ENCODE results near the gene CDYL2.

Gene CDYL2

DNA sequence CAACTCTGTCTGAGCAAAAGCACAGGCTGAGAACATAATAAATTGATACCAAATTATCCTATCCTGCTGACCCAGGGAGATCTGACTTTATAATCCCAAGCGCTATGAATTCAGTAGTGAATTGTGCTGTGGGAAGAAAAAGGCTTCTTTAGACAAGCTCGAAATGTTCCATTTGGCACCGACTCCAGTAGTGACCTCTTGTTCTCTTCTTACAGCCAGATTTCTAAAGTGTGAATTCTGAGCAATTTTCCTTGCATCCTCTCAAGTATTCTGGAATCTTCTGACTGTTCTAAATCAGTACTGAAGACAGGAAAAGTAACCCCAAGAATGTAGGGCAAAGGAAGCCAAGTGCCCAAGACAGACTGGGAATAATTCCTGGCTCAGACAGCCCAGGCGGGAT lies 58.2 kb downstream of the CDYL2 start:
- no peak for TF ChIP-seq ZFX (IDR thresholded peaks at IDR 0.05; ENCODE audit: borderline replicate concordance)
- TF ChIP-seq, protein P1, sequence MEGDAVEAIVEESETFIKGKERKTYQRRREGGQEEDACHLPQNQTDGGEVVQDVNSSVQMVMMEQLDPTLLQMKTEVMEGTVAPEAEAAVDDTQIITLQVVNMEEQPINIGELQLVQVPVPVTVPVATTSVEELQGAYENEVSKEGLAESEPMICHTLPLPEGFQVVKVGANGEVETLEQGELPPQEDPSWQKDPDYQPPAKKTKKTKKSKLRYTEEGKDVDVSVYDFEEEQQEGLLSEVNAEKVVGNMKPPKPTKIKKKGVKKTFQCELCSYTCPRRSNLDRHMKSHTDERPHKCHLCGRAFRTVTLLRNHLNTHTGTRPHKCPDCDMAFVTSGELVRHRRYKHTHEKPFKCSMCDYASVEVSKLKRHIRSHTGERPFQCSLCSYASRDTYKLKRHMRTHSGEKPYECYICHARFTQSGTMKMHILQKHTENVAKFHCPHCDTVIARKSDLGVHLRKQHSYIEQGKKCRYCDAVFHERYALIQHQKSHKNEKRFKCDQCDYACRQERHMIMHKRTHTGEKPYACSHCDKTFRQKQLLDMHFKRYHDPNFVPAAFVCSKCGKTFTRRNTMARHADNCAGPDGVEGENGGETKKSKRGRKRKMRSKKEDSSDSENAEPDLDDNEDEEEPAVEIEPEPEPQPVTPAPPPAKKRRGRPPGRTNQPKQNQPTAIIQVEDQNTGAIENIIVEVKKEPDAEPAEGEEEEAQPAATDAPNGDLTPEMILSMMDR (IDR thresholded peaks at IDR 0.05): no peak
- no peak overlapping the region for H3K27ac ChIP-seq

DNA sequence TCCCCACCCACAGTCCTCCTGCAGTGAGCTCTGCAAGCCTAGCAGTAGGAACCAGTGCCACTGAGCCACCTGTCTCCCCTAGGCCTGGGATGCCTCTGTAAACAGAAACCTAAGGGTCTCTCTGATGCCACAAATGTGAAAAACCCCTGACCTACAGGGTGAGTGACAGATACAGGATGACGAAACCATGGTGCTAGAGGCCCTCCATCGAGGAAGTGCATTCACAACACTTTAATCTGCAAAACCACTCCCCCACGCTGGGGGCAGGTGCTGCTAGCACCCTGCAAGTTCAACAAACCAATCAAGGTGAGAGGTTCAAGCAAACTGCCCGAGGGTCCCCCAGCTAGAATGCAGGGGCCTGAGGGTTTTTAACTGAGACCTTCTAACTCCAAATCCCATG lies 59.5 kb downstream of the CDYL2 start:
- TF ChIP-seq, protein P1 (IDR thresholded peaks at IDR 0.05): no peak
- no peak for TF ChIP-seq ZFX (IDR thresholded peaks at IDR 0.05; ENCODE audit: borderline replicate concordance)
- H3K27ac ChIP-seq: no peak overlapping the region

DNA sequence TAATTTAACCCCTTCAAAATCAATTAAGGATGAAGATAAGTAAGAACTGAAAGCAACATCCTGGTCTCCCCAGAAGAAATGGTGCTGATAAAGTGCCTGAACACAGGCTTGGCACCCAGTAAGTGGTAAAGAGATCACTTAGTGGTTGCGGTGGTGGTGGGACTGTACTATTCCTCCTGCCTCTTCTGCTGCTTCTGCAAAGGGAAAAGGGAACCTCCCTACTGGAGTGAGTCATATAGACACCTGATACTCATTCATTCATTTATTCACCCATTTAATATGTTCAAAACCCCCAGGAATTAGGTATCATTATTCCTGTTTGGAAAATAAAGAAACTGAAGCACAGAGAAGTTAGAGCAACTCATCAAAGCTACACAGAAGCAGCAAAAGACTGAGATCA lies 60.6 kb downstream of the CDYL2 start:
- TF ChIP-seq ZFX (IDR thresholded peaks at IDR 0.05; ENCODE audit: borderline replicate concordance): no peak
- TF ChIP-seq, protein P1 (IDR thresholded peaks at IDR 0.05): no peak

DNA sequence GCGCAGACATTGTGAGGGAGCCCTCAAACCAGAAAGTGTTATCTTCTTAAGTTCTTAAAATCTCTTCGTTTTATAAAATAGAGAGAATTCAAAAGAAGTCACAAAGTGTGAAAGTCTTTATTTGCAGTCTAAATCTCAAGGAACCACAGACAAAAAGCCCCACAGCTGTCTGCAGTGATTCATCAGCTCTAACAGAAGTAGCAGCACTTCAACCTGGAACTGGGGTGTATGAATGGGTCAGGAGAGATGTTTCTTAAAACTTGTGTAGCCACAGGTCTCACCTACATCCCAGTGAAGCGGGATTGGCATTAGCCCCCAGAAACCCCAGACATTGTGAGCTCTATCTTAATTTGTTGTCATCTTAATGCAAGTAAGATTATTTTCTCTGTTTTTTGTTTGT lies 61.1 kb downstream of the CDYL2 start:
- no peak for TF ChIP-seq ZFX (IDR thresholded peaks at IDR 0.05; ENCODE audit: borderline replicate concordance)
- TF ChIP-seq, protein P1 (IDR thresholded peaks at IDR 0.05): no peak
- no peak overlapping the region for H3K27ac ChIP-seq

More for the DNA sequence above, 60.6 kb downstream of the CDYL2 start:
- no peak overlapping the region for H3K27ac ChIP-seq

- no peak for TF ChIP-seq ZFX (IDR thresholded peaks at IDR 0.05; ENCODE audit: borderline replicate concordance)
- TF ChIP-seq, protein P1 (IDR thresholded peaks at IDR 0.05): no peak
- no peak overlapping the region for H3K27ac ChIP-seq
These were observed 62.1 kb downstream of the CDYL2 start for GRCh38 chr16:80742331-80742730.

DNA sequence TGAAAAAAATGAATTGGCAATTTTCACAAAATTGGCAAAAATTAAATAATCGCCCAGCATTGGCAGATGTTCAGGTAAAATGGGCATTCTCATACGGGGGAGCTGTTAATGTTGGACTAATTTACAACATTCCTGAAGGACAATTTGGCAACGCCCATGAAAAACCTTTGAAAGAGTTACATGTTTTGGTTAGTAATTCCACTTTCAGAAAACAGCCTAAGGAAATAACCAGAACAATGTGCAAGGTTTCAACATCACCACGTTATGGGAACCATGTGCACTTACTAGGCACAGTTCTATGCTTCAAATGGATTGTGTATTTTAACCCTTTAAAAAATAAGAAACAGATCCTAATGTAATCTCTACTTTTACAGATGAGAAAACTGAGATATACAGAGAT lies 62.7 kb downstream of the CDYL2 start:
- no peak overlapping the region for H3K27ac ChIP-seq
- TF ChIP-seq, protein P1 (IDR thresholded peaks at IDR 0.05): no peak
- TF ChIP-seq ZFX (IDR thresholded peaks at IDR 0.05; ENCODE audit: borderline replicate concordance): no peak

DNA sequence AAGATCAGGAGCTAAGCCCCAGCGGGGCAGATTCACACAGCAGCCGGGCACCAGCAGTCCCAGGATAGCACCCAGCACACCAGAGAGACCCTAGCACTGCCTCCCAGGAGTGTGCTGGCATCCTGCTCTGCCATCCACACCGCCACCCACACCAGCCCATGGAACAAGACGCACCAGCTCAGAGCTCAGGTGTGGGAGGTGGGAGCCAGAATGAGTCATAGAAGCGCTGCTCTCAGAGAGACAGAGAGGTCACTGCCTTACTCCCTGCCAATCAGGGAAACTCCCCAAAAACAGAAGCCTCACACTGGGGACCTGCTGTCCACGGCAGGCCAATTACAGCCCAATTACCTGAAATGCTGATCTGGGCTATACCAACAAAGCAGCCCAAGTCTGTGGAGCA lies 64.9 kb downstream of the CDYL2 start:
- no peak overlapping the region for H3K27ac ChIP-seq
- TF ChIP-seq, protein P1 (IDR thresholded peaks at IDR 0.05): no peak
- TF ChIP-seq ZFX (IDR thresholded peaks at IDR 0.05; ENCODE audit: borderline replicate concordance): no peak

Measured in 22Rv1 (cell line).